OCI-LY1 (cell line): ENCODE data around the gene IDH2.

ENCODE experiments used
- H2AFZ ChIP-seq: fragments of 200-600 bp; sonication (generic), shearing (Covaris generic); 2 replicates; pipeline ENCODE4 v1.6.0; 2014; ENCODE audit warnings: antibody characterized with exemption, mild to moderate bottlenecking, low read length
- H3F3A ChIP-seq: fragments of 200-600 bp; sonication (generic), shearing (Covaris generic); 2 replicates; pipeline ENCODE4 v1.6.0; 2014; ENCODE audit warnings: mild to moderate bottlenecking, antibody characterized with exemption, low read length, moderate library complexity; ENCODE audit not compliant: insufficient read depth
- H3K27ac ChIP-seq: fragments of 200-600 bp; sonication (generic); 2 replicates; pipeline ENCODE4 v1.5.1; 2014; ENCODE audit warnings: low read length, mixed run types, mild to moderate bottlenecking, low read depth; ENCODE audit not compliant: poor library complexity, severe bottlenecking
- H3K27me3 ChIP-seq: fragments of 200-600 bp; sonication (generic); 2 replicates; pipeline ENCODE4 v1.6.0; 2014; ENCODE audit warnings: antibody characterized with exemption, mild to moderate bottlenecking, low read length, moderate library complexity; ENCODE audit not compliant: insufficient read depth
- H3K36me3 ChIP-seq: fragments of 200-600 bp; sonication (generic); 2 replicates; pipeline ENCODE4 v1.6.1; 2014; ENCODE audit warnings: mild to moderate bottlenecking, antibody characterized with exemption, low read length, moderate library complexity, mixed read lengths; ENCODE audit not compliant: insufficient read depth
- H3K4me1 ChIP-seq: fragments of 200-600 bp; sonication (generic); 2 replicates; pipeline ENCODE4 v1.5.1; 2014; ENCODE audit warnings: mild to moderate bottlenecking, low read length, moderate library complexity; ENCODE audit not compliant: insufficient read depth, severe bottlenecking
- H3K4me2 ChIP-seq: fragments of 200-600 bp; sonication (generic), shearing (Covaris generic); 2 replicates; pipeline ENCODE4 v1.6.1; 2014; ENCODE audit warnings: low read length
- H3K4me3 ChIP-seq: fragments of 200-600 bp; sonication (generic); 2 replicates; pipeline ENCODE4 v1.5.1; 2014; ENCODE audit warnings: low read length, low read depth, mild to moderate bottlenecking, mixed read lengths; ENCODE audit not compliant: poor library complexity, severe bottlenecking
- H3K79me2 ChIP-seq: fragments of 200-600 bp; shearing (Covaris generic); 2 replicates; pipeline ENCODE4 v1.6.1; 2016; ENCODE audit warnings: mixed run types, low read length, mixed read lengths; ENCODE audit not compliant: insufficient read depth
- H3K9ac ChIP-seq: fragments of 200-600 bp; sonication (generic), shearing (Covaris generic); 2 replicates; pipeline ENCODE4 v1.6.1; 2014; ENCODE audit warnings: mild to moderate bottlenecking, low read length, mixed read lengths
- H3K9me2 ChIP-seq: fragments of 200-600 bp; sonication (generic), shearing (Covaris generic); 2 replicates; pipeline ENCODE4 v1.6.1; 2014; ENCODE audit warnings: low read depth, mild to moderate bottlenecking, low read length, mixed read lengths
- H3K9me3 ChIP-seq: fragments of 200-600 bp; shearing (Covaris generic); 2 replicates; pipeline ENCODE4 v1.6.1; 2014; ENCODE audit warnings: low read length, mixed read lengths
- H4K20me1 ChIP-seq: fragments of 200-600 bp; sonication (generic), shearing (Covaris generic); 2 replicates; pipeline ENCODE4 v1.6.0; 2016; ENCODE audit warnings: mild to moderate bottlenecking, low read length; ENCODE audit not compliant: insufficient read depth
- CTCF ChIP-seq: fragments of 200-600 bp; sonication (generic), shearing (Covaris generic); IDR thresholded peaks from 2 replicates; pipeline ENCODE4 v1.5.1; 2017; ENCODE audit warnings: mild to moderate bottlenecking, antibody characterized with exemption, low read length, moderate library complexity, mixed read lengths
- EZH2 ChIP-seq: fragments of 200-600 bp; sonication (generic), shearing (Covaris generic); IDR thresholded peaks from 2 replicates; pipeline ENCODE4 v1.8.0; 2017; ENCODE audit warnings: borderline replicate concordance, mixed run types, mild to moderate bottlenecking, antibody characterized with exemption, low read length, moderate library complexity, mixed read lengths

The IDH2 gene

GRCh38 chr15:90099072-90099867, 3.0 kb downstream of the IDH2 start:
- peak overlapping the region; percentile 73 for H3K4me2 ChIP-seq
- no peaks in the 10 kb centered on the region for H3K9me2 ChIP-seq
- H3K9ac ChIP-seq: peak overlapping the region; percentile 70
- H3F3A ChIP-seq: 0 out of 2 replicates have a peak, but pooled peaks cover 8% of the 10 kb centered on the region
- no peaks in the 10 kb centered on the region for H3K79me2 ChIP-seq
- H3K27me3 ChIP-seq: 0 out of 2 replicates have a peak, but pooled peaks cover 4% of the 10 kb centered on the region
- peaks cover 75% of the 10 kb centered on the region for H3K4me1 ChIP-seq
- no peak overlapping the region for H2AFZ ChIP-seq
- TF ChIP-seq CTCF (no peak), EZH2 (no peak)
- H3K36me3 ChIP-seq: no peaks in the 10 kb centered on the region
- H3K9me3 ChIP-seq: no peaks in the 10 kb centered on the region
- H4K20me1 ChIP-seq: no peaks in the 10 kb centered on the region
- H3K27ac ChIP-seq: peak overlapping the region; percentile 91
- H3K4me3 ChIP-seq: peak overlapping the region; percentile 51

GRCh38 chr15:90097475-90097874, 4.8 kb downstream of the IDH2 start:
- Histone ChIP-seq H3K4me2 (peak overlapping the region; percentile 73), H4K20me1 (no peaks in the 10 kb centered on the region), H2AFZ (no peak overlapping the region), H3K4me1 (peaks cover 75% of the 10 kb centered on the region), H3K36me3 (no peaks in the 10 kb centered on the region), H3K27ac (peak overlapping the region; percentile 91), H3F3A (0 out of 2 replicates have a peak, but pooled peaks cover 8% of the 10 kb centered on the region), H3K79me2 (no peaks in the 10 kb centered on the region), H3K9me3 (no peaks in the 10 kb centered on the region), H3K4me3 (peak overlapping the region; percentile 51), H3K9me2 (no peaks in the 10 kb centered on the region), H3K27me3 (no peaks in the 10 kb centered on the region), H3K9ac (peak overlapping the region; percentile 52; the same call in 1 of the 2 replicates)
- TF ChIP-seq CTCF (no peak), EZH2 (no peak)

GRCh38 chr15:90095521-90095959, 6.7 kb downstream of the IDH2 start:
- no peaks in the 10 kb centered on the region for H3K79me2 ChIP-seq
- peak overlapping the region; percentile 38; the same call in 1 of the 2 replicates for H3K4me2 ChIP-seq
- peaks cover 61% of the 10 kb centered on the region for H3K4me1 ChIP-seq
- no peak overlapping the region; the same call in 1 of the 2 replicates for H3K9ac ChIP-seq
- TF ChIP-seq CTCF: no peak
- TF ChIP-seq EZH2: no peak
- no peaks in the 10 kb centered on the region for H3K36me3 ChIP-seq
- no peaks in the 10 kb centered on the region for H3K9me2 ChIP-seq
- no peaks in the 10 kb centered on the region for H3K27me3 ChIP-seq
- no peaks in the 10 kb centered on the region for H3K9me3 ChIP-seq
- no peak overlapping the region for H2AFZ ChIP-seq
- H3K4me3 ChIP-seq: no peak overlapping the region
- no peaks in the 10 kb centered on the region for H4K20me1 ChIP-seq
- H3F3A ChIP-seq: 0 out of 2 replicates have a peak, but pooled peaks cover 8% of the 10 kb centered on the region
- peak overlapping the region; percentile 91 for H3K27ac ChIP-seq
